SHP77 treated with DMSO at 0.1 percent for 48 hours (cell line): ENCODE results near the gene SLC25A39.
"Not testable (repeated sequence)": the region's sequence is repeated elsewhere in the genome, so short reads cannot be mapped to it uniquely, and the experiment has no call there.

ENCODE experiments used
- DNase-seq: peaks from one replicate; lab custom pipeline; 2025; lab: John Stamatoyannopoulos, UW

The SLC25A39 gene

DNA sequence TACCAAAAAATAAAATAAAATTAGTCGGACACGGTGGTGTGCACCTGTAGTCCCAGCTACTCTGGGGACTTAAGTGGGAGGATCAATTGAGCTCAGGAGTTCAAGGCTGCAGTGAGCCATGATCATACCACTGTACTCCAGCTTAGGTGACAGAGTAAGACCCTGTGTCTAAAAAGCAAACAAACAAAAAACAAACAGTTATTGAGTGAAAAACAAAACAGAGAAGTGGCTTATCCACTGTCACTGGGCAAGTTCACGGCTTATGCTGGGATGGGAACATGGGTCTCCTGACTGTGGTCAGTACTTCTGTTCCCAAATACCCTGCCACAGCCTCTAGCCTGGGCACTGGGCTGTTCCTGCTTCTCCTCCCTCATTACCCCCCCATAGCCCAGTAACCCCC is 10.9 kb upstream of the SLC25A39 start:
- no peak for DNase-seq

GRCh38 chr17:44334727-44335126 is 10.1 kb upstream of the SLC25A39 start:
- peak; percentile 10 for DNase-seq

GRCh38 chr17:44334315-44334714 is 9.7 kb upstream of the SLC25A39 start:
- no peak for DNase-seq

GRCh38 chr17:44333371-44333770 is 8.7 kb upstream of the SLC25A39 start:
- no peak for DNase-seq

DNA sequence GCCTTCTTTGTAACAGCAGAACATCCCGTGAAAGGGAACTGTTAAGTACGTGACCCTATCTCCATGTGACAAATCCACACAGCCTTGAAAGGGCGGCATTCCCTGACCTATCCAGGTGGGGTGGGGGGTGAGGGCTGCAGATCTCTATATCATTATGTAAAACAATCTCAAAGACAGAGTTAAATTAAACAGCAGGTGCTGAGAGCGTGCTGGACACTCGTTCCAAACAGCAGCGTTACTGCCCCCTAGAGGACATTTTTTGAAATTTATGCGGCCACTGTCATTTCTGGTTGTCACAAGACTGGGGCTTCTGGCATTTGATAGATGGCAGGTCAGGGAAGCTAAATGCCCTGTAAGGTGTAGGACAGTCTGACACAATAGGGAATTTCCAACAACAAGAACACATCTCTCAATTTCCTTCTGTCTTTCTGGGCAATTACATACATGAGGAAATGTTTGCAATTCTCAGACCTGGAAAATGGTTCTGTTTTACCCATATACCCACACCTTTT is 6.7 kb upstream of the SLC25A39 start:
- peak; percentile 82 for DNase-seq

DNA sequence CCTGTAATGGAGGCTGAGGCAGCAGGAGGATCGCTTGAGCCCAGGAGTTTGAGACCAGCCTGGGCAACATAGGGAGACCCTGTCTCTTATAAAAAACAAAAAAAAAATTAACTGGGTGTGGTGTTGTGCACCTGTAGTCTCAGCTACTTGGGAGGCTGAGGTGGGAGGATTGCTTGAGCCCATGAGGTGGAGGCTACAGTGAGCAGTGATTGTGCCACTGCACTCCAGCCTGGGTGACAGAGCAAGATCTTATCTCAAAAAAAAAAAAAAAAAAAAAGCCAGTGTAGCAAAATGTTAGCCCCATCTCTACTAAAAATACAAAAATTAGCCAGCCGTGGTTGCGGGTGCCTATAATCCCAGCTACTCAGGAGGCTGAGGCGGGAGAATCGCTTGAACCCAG is 5.6 kb upstream of the SLC25A39 start:
- not testable (repeated sequence) for DNase-seq

DNA sequence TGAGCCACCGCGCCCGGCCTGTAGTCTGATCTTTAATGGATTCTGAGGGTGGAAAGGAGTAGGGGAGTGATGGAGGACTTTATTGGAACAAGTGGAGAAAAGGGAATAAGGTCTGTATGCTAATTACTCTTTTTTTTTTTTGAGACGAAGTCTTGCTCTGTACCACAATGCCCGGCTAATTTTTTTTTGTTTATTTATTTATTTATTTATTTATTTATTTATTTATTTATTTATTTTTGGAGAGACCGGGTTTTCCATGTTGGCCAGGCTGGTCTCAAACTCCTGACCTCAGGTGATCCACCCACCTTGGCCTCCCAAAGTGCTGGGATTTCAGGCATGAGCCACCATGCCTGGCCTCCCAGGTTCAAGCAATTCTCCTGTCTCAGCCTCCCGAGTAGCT is 4.9 kb upstream of the SLC25A39 start:
- DNase-seq = not testable (repeated sequence)

DNA sequence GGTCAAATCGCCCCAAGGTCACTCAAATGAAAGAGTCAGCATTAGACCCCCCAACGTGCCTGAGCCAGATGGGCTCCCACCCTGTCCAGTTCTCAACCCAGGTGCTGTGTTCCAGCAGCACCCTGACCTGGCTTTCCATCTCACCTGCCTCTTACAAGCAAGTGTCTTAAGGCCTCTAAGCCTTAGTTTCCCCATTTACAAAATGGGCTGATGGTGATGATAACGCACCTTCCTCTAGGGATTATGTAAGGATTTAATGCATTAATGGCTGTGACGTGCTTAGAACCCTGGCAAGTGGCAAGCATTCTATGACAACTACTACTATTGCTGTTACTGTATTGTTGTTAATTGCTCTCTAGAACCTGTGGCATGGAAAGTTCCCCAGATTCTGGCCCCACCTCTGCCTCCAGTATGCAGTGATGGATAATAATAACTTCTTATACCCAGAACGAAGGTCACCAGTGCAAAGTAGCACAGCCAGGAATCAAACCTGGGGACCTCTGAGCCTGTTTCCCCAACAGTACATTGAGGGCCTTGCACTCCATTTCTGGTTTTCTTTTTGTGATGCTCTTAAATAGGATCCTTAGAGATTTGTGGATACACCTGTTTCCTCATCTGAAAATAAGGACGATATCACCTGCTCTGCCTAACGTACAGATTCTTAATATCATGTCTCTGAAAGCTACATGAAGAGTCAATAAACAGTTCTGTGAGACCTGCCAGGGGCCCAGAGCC is 3.3 kb upstream of the SLC25A39 start:
- DNase-seq = peak; percentile 24

DNA sequence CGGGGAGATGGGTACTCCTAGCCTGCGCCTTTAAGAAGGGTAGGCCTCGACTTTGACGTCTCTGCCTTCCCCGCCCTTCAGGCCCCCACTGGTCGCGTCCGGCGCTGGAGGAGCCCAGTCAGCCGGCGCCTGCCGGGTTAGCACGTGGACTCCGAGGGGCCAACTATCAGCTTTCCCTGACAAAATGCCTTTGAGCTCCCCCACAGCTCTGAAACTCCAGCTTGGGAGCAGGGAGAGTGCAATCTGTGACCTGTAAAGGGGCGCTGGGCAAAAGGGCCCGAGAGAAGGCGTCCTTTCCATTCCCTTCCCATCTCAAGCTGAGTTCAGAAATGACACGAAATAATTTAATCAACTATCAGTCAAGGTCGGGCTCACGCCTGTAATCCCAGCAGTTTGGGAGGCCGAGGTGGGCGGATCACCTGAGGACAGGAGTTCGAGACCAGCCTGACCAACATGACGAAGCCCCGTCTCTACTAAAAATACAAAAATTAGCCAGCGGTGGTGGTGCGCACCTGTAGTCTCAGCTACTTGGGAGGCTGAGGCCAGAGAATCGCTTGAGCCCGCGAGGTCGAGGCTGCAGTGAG is 2.3 kb upstream of the SLC25A39 start:
- DNase-seq = peak; percentile 98

DNA sequence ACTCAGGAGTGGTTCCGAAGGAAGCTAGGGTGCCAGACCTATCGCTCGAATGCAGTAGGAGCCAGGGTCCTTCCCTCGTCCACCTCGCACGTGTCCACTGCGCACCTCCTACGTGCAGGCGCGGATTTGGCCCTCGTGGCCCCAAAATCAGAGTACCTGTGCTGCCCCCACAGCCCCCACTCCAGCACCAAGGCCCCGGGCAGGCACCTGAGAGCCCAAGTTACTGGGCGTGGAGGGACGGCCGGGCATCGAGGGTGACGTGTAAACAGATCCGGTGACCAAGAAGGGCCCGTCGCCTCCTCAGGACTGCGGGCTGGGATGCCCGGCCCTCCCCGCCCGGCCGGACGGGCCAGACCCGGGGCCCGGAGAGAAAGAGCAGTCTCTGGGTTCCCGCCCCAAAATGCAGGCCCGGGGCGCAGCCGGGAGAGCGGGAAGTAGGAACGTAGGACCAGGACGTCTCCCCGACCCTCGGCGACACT is 492 bp downstream of the SLC25A39 start:
- DNase-seq = no peak

- no peak for DNase-seq
Observed at GRCh38 chr17:44323359-44324091, 1.1 kb downstream of the SLC25A39 start.

GRCh38 chr17:44322236-44322895 is 2.3 kb downstream of the SLC25A39 start:
- DNase-seq = no peak

DNA sequence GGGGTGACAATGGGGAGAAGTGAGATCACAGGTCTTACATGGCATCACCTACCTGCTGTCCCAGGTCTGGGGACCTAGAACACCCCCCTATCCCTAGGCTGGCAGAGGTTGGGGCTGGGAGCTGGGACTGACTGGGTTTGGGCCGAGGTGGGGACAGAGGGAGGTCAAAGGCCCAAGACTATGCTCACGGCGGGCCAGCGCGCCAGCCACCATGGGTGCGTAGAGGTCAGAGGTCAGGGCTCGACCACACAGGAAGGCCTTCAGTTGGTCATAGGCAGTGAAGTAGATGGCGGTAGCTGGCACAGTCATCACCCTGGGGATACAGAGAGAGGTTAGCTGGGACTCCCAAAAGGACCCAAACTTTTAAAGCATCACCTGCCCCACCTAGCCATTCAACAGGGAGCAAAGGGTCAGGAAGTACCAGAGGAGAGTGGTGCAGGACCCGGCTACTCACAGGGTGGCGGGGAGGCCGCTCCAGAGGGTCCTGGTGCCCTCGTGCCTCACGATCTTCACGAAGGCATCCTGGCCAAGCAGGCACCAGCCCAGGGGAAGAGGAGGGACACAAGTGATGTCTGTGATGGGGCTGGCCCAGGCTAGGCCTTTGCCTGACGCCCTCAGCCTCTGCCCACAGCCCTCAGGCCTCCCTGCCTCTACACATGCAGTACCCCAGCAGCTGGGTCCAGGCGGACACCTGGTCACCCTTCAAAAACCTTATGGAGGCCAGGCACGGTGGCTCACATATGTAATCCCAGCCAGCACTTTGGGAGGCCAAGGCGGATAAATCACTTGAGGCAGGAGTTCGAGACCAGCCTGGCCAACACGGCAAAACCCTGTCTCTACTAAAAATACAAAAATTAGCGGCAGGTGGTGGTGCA is 3.1 kb downstream of the SLC25A39 start:
- DNase-seq = no peak

GRCh38 chr17:44320066-44320465 is 4.6 kb downstream of the SLC25A39 start:
- DNase-seq = no peak

GRCh38 chr17:44318077-44318892 is 6.3 kb downstream of the SLC25A39 start:
- no peak for DNase-seq

- no peak for DNase-seq
Observed at GRCh38 chr17:44317545-44317944, 7.1 kb downstream of the SLC25A39 start.

- DNase-seq = no peak
Observed at GRCh38 chr17:44315760-44316731, 8.6 kb downstream of the SLC25A39 start.

DNA sequence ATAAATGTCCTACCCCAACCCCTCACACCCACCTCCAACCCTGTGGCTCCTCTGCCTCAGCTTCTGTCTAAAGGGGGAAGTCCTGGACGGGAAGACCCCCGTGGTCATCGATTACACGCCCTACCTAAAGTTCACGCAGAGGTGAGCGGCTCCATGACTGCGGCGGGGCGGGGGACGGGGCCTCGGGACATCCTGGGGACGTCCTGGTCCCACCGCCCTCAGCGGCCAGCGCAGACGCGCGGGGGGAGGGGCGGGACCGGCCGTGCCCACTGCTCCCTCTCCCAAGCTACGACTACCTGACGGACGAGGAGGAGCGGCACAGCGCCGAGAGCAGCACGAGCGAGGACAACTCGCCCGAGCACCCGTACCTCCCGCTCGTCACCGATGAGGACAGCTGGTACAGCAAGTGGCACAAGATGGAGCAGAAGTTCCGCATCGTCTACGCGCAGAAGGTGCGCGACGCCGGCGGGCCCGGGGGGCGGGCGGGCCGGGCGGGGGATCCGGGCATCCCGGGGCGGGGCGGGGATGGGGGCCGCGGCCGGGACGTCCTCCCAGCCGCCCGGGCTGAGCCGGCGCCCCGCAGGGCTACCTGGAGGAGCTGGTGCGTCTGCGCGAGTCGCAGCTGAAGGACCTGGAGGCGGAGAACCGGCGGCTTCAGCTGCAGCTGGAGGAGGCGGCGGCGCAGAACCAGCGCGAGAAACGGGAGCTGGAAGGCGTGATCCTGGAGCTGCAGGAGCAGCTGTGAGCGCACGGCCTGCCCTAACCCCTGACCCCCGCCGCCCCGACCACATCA is 9.6 kb downstream of the SLC25A39 start:
- no peak for DNase-seq
